GM20000 (cell line): Measurements from ENCODE around the gene RFTN2.
"Not testable (repeated sequence)": the region's sequence is repeated elsewhere in the genome, so short reads cannot be mapped to it uniquely, and the experiment has no call there.

Source experiments
- DNase-seq: peaks from one replicate; pipeline ENCODE4 v3.0.0; 2012; ENCODE audit warnings: low spot score
- TF ChIP-seq, protein P1 (sequence below): IDR thresholded peaks from 2 replicates; pipeline ENCODE4 v1.5.1; 2012; ENCODE audit warnings: mild to moderate bottlenecking, control low read depth; ENCODE audit errors: extremely low read depth, missing control alignments

RFTN2 gene

GRCh38 chr2:197641666-197642065 lies 33.7 kb downstream of the RFTN2 start:
- DNase-seq = no peak
- TF ChIP-seq, protein P1, sequence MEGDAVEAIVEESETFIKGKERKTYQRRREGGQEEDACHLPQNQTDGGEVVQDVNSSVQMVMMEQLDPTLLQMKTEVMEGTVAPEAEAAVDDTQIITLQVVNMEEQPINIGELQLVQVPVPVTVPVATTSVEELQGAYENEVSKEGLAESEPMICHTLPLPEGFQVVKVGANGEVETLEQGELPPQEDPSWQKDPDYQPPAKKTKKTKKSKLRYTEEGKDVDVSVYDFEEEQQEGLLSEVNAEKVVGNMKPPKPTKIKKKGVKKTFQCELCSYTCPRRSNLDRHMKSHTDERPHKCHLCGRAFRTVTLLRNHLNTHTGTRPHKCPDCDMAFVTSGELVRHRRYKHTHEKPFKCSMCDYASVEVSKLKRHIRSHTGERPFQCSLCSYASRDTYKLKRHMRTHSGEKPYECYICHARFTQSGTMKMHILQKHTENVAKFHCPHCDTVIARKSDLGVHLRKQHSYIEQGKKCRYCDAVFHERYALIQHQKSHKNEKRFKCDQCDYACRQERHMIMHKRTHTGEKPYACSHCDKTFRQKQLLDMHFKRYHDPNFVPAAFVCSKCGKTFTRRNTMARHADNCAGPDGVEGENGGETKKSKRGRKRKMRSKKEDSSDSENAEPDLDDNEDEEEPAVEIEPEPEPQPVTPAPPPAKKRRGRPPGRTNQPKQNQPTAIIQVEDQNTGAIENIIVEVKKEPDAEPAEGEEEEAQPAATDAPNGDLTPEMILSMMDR = no peak

- DNase-seq = not testable (repeated sequence)
Measured at GRCh38 chr2:197640571-197641122, 34.7 kb downstream of the RFTN2 start.

- TF ChIP-seq, protein P1 = no peak
- no peak for DNase-seq
Measured at GRCh38 chr2:197633109-197633657, 42.2 kb downstream of the RFTN2 start.

GRCh38 chr2:197628043-197628500 lies 47.3 kb downstream of the RFTN2 start:
- peak; percentile 46 for DNase-seq
- TF ChIP-seq, protein P1 = no peak

DNA sequence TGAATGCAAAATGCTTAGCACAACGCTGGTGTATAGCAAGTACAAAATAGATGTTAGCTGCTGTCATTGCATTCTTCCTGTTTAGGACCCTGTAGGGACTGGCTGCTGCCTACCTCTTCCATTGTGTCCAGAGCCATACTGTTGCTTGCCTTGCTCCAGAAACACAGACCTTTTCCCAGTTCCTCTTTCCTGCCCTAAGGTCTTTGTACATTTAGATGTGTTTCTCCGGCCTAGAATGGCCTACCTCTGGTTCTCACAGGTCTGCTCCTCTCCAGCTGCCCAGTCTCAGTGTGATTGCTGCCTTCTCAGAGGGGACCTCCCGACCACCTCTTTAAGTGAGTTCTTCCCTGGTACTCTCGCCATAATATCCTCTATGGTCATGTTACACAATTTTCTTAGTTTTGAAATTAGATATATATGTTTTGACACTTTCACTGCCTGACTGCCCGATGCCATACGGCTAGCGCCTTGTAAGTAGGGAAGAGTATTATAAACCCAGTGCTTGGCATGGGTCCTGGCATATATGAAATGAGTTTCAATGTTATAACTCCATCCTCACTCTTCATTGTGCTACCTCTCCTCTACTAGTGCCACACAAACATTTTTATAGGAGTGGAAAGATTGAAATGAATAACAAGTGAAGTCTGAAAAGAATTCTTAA lies 48.3 kb downstream of the RFTN2 start:
- TF ChIP-seq, protein P1 = no peak
- DNase-seq = no peak

DNA sequence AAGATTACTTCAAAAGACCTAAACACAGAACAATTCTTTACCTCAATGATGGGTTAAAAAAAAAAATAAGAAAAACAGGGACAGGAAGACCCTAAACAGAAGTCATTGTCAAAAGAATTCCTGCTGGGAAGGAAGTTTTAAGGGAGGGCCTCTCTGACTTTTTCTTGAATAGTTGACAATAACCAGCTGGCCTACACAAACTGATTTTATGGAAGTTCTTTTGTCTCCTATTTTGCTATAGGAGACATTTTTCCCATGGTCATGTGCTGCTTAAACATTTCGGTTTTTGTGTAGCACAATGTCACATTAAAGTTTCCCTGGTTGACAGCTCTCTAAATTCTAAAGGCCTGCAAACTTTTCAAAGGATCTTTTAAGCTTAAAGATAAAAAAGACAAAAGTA lies 55.3 kb downstream of the RFTN2 start:
- no peak for DNase-seq
- TF ChIP-seq, protein P1 = no peak

DNA sequence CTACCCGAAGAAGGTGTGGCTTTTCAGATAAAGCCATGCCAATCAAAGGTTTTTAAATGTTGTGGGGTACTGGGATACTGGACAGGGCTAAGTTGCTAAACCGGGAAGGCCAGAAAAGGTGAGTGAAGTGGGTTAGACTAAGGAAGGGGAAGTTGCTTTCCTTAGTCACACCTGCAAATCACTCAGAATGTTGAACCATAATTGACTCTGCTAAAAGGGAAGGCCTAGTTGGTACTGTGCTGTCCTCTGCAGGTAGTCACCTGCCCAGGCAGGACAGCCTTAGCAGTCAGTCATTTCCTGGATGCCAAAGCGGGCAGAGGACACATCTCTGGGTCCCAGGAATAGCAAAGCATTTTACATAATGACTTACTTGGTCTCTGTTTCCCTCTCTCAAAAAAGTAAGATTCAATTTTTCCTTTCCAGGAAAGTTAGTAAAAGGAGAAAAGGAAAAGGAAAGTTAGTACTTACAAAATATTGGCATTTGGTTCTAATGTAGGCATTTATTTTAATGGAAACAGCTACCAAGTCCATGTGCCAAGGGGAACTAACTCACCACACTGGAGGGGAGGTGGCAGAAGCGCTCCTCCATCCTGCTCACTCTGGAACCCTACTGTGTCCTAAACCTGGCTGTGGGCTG lies 60.3 kb downstream of the RFTN2 start:
- no peak for DNase-seq
- TF ChIP-seq, protein P1 = no peak

GRCh38 chr2:197614532-197614931 lies 60.9 kb downstream of the RFTN2 start:
- DNase-seq = no peak

More at GRCh38 chr2:197614532-197614931, 60.9 kb downstream of the RFTN2 start:
- TF ChIP-seq, protein P1 = no peak
